ENCODE results near the gene GRM5.
"Not testable (repeated sequence)": the region's sequence is repeated elsewhere in the genome, so short reads cannot be mapped to it uniquely, and the experiment has no call there.

Gene GRM5

GRCh38 chr11:88843766-88844426 is 221.9 kb downstream of the GRM5 start:
- in situ Hi-C loops (cut with MboI; ENCODE audit: low sequenced_read_pairs): not testable (repeated sequence)

DNA sequence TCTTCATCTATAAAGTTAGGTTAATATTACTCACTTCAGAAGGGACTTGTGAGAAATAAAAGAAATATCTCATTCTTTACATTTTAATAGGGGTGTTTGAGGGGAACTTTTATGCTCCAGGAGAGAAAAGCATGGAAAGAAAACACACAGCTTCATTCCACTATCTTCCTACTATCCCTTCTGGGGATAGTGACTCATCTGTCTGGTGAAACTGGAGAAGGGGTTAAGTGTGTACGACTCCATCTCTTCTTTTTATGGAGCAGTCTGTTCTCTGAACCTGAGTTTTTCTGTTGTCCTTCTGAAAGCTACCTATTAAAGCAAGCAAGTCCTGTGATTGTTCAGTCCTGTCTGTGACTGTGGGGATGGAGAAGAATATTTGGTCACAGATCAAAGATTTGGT is 227.6 kb downstream of the GRM5 start:
- in situ Hi-C loops (cut with MboI; ENCODE audit: low sequenced_read_pairs): not testable (repeated sequence)

DNA sequence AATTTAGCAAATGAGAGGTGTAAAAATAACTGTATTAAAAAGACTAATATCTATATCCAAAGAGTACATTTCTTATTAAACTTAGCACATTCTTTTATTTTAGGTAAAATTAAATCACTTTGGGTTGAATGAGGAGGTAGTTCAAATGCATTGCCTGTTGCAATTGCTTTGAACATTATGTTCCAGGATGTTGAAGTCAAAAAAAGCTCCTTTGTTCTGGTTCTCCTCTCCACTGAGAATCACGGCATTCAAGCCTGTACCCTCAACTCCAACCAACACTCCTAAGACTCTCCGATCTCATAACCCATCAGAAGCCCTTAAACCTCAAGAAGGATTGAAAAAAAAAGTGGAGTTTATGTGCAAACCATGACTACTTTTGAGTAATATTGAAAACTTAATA is 230.1 kb downstream of the GRM5 start:
- in situ Hi-C loops (cut with MboI; ENCODE audit: low sequenced_read_pairs): not testable (repeated sequence)

GRCh38 chr11:88831303-88831890 is 234.4 kb downstream of the GRM5 start:
- in situ Hi-C loops (cut with MboI; ENCODE audit: low sequenced_read_pairs): no loop called here

- in situ Hi-C loops (cut with MboI; ENCODE audit: low sequenced_read_pairs): no loop called here
Observed at GRCh38 chr11:88827018-88827676, 238.6 kb downstream of the GRM5 start.

DNA sequence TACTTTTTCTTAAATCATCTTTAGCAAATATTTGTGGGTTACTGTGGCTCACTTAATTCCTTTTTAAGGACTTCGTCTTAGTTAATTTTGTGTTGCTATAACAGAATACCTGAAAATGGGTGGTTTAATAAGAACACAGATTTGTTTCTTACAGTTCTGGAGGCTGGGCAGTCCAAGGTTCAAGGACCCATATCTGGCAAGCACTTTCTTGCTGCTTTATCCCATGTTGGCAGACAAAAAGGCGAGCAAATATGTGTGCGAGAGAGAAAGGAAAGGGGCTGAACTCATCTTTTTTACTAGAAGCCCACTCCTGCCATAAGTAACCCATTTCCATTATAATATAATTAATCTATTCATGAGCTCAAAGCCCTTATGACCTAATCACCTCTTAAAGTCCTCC is 246.2 kb downstream of the GRM5 start:
- in situ Hi-C loops (cut with MboI; ENCODE audit: low sequenced_read_pairs): no loop called here

- in situ Hi-C loops (cut with MboI; ENCODE audit: low sequenced_read_pairs): no loop called here
Observed at GRCh38 chr11:88818978-88819377, 246.8 kb downstream of the GRM5 start.

GRCh38 chr11:88815505-88815904 is 250.3 kb downstream of the GRM5 start:
- in situ Hi-C loops (cut with MboI; ENCODE audit: low sequenced_read_pairs): no loop called here

GRCh38 chr11:88814076-88814475 is 251.7 kb downstream of the GRM5 start:
- in situ Hi-C loops (cut with MboI; ENCODE audit: low sequenced_read_pairs): no loop called here

GRCh38 chr11:88813233-88813915 is 252.4 kb downstream of the GRM5 start:
- in situ Hi-C loops (cut with MboI; ENCODE audit: low sequenced_read_pairs): no loop called here

GRCh38 chr11:88810420-88811097 is 255.2 kb downstream of the GRM5 start:
- in situ Hi-C loops (cut with MboI; ENCODE audit: low sequenced_read_pairs): no loop called here

DNA sequence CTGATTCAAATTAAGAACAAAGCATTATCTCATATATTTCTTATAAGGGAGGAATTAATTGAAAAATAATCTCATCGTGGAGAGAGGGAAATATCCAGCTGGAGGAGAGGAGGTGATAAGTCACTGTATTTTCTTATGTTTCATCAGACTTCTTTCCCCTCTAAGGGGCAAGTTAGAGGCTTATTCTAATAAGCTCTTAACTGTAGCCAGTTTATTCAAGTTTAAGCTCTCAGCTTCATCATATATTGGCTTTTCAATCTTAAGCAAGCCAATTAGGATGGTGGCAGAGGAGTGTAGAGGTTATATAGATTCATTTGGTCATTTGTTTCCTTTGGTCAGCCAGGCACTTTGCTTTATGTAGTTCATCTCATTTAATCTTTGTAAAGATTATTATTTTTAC is 256.7 kb downstream of the GRM5 start:
- in situ Hi-C loops (cut with MboI; ENCODE audit: low sequenced_read_pairs): no loop called here

DNA sequence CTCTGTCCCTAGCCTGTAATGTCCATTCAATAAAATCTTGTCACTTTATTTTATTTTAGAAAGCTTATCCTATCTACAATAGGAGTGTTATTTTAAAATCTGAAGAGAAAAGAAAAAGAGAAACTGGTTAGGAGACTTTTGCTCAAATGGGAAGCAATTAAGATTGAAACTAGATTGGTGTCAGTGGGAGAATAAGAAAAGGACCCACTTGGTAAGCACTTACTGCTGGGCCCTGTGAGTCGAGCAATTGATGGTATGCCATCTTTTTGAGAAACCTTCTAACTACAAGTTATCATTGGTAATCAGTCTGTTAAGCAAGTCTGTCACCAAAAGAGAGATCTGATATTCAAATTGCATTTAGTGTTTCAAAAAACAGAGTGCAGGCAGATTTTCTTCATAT is 258.4 kb downstream of the GRM5 start:
- in situ Hi-C loops (cut with MboI; ENCODE audit: low sequenced_read_pairs): no loop called here

- in situ Hi-C loops (cut with MboI; ENCODE audit: low sequenced_read_pairs): no loop called here
Observed at GRCh38 chr11:88806410-88806809, 259.4 kb downstream of the GRM5 start.

- in situ Hi-C loops (cut with MboI; ENCODE audit: low sequenced_read_pairs): no loop called here
Observed at GRCh38 chr11:88801484-88802123, 264.2 kb downstream of the GRM5 start.

GRCh38 chr11:88799771-88800500 is 265.8 kb downstream of the GRM5 start:
- in situ Hi-C loops (cut with MboI; ENCODE audit: low sequenced_read_pairs): no loop called here

- in situ Hi-C loops (cut with MboI; ENCODE audit: low sequenced_read_pairs): no loop called here
Observed at GRCh38 chr11:88790182-88790581, 275.6 kb downstream of the GRM5 start.

GRCh38 chr11:88779577-88779976 is 286.2 kb downstream of the GRM5 start:
- in situ Hi-C loops (cut with MboI; ENCODE audit: low sequenced_read_pairs): no loop called here

- in situ Hi-C loops (cut with MboI; ENCODE audit: low sequenced_read_pairs): no loop called here
Observed at GRCh38 chr11:88770475-88771079, 295.2 kb downstream of the GRM5 start.

DNA sequence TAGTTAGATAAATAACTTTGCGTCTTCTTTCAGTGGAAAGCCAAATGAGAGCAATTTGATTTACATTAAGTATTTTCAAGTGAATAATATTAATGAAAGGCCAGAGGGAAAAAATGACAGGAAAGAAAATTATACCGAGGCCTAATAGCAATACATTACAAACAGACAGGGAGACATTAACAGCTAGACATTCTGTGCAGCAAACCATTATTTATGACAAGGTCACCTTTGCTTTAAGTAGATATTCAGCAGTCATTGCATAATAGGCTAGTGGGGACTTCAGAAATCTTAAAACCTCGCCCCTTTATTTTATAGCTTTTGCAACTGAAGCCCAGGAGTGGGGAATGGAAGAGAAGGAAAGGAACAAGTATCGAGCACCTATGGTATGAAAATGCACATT is 321.6 kb downstream of the GRM5 start:
- in situ Hi-C loops (cut with MboI; ENCODE audit: low sequenced_read_pairs): no loop called here
